ENCODE measurements around the gene DLX6. TPM values are rescaled to one million over a fixed set of nuclear protein-coding genes. Genes with fewer than 3 reads are reported as not detected.

Gene DLX6
- total and polyA plus RNA-seq, 2 of the 8 experiments (the other 6 are each of a cell fraction or from before 2014, with no cell fraction given), result not detected

DNA sequence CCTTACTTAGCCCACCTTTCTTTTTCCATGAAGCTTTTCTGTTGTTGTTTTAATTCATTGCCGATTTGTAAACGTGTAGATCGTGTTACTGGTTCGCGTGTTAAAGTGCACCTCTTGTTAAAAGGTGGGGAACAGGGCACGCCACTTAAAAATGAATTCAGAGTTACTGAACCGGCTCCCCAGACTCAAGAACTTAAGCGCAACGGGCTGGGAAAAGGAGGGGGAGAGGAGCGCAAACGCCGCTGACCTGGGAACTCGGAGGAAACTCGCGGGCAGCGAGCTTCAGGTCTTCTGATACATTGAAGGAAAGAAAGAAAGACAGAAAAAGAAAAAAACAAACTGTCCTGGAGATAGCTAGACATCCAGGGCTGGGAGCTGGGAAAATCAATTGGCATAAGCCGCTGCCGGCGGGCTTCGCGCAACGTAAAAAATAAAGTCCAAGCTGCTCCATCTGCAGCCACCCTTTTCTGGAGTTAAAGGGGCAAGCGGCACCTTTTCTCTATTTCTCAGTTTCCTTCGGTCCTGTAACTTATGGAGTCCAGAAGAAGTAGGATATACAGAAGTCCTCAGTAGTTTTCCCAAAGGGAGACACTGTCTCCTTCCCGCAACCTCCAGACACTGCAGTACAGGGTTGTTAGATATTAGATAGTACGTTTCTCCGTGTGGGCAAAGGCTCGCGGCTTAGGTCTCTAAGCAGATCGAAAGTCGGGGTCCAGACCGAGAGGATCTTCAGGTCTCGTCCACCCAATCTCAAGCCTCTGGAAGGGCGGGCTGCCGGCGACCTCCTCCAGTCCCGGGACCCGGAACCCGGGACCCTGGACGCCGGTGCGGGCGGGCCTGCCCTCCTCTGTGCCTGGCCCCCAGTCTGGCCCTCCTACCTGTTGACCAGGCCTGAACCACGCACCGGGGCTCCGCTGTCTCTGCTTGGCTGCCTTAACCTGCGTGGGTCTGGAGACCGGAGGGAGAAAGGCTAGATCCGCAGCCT, 1.8 kb upstream of the DLX6 start:
- Histone ChIP-seq H4K20me1 (replicated peaks in 1 of 2; ENCODE audit: control insufficient read depth in 1 of 2, insufficient read depth in 2 of 2, low read length in 2 of 2) (peaks cover 9 to 40% of the 10 kb centered on the region in 2 experiments), H3K56ac (replicated peaks; ENCODE audit: insufficient read length, low read depth, low read length) (no peak overlapping the region), H3K36me3 (ENCODE audit: control insufficient read depth in 2 of 4, insufficient read depth in 4 of 4, low read length in 3 of 4) (peaks cover 0 to 2% (median 0%) of the 10 kb centered on the region in 4 experiments; a peak in 1 of 8 replicates), H3K4me2 (ENCODE audit: insufficient read depth in 1 of 2, low read depth in 2 of 2, low read length in 2 of 2) (peak overlapping the region in 1 of 2 experiments; percentile 65; a peak in 1 of 4 replicates), H3K79me1 (ENCODE audit: low read depth, low read length) (no peaks in the 10 kb centered on the region; the same call in 1 of the 2 replicates), H3K23me2 (ENCODE audit: low read depth, low read length) (peaks cover 3% of the 10 kb centered on the region; the same call in 1 of the 2 replicates), H3K9ac (replicated peaks in 1 of 4; ENCODE audit: extremely low read depth in 1 of 4, low read depth in 3 of 4, low read length in 3 of 4) (no peak overlapping the region), H3K18ac (ENCODE audit: extremely low read depth, low read length) (no peak overlapping the region), H4K91ac (replicated peaks; ENCODE audit: insufficient read length, low read length) (no peak overlapping the region), H2AK5ac (ENCODE audit: low read depth, low read length) (no peak overlapping the region), H4K8ac (ENCODE audit: extremely low read depth, insufficient read depth, low read length) (no peak overlapping the region; the same call in 1 of the 2 replicates), H3K27ac (ENCODE audit: low read depth, low read length) (no peak overlapping the region), H2BK20ac (ENCODE audit: low read length) (no peak overlapping the region), H3K9me3 (ENCODE audit: insufficient read depth in 2 of 2, low read depth in 1 of 2, low read length in 1 of 2) (no peaks in the 10 kb centered on the region), H3K4me3 (ENCODE audit: extremely low read depth in 1 of 4, insufficient read depth in 2 of 4, low read depth in 3 of 4, low read length in 4 of 4) (no peak overlapping the region), H3K14ac (ENCODE audit: insufficient read length) (no peak overlapping the region), H3K27me3 (replicated peaks in 1 of 4; ENCODE audit: control insufficient read depth in 3 of 4, extremely low read depth in 1 of 4, insufficient read depth in 3 of 4, low read length in 3 of 4) (peaks cover 72 to 95% (median 88%) of the 10 kb centered on the region in 4 experiments), H2BK5ac (ENCODE audit: low read depth, low read length) (no peak overlapping the region), H2BK15ac (ENCODE audit: low read length) (no peak overlapping the region), H3K79me2 (ENCODE audit: control insufficient read depth in 1 of 2, insufficient read depth in 2 of 2, low read length in 2 of 2) (no peaks in the 10 kb centered on the region), H2AFZ (ENCODE audit: low read length) (no peak overlapping the region), H3K23ac (ENCODE audit: insufficient read length) (no peak overlapping the region), H2BK120ac (replicated peaks; ENCODE audit: low read depth, low read length) (no peak overlapping the region), H4K5ac (ENCODE audit: insufficient read length, low read depth, low read length) (no peak overlapping the region), H3K4me1 (replicated peaks in 1 of 4; ENCODE audit: control insufficient read depth in 3 of 4, insufficient read depth in 4 of 4, low read length in 3 of 4) (peaks cover 14 to 36% (median 23%) of the 10 kb centered on the region in 4 experiments), H2BK12ac (ENCODE audit: low read depth, low read length) (no peak overlapping the region), H3K4ac (replicated peaks; ENCODE audit: insufficient read length, low read depth, low read length) (no peak overlapping the region)
- ChIA-PET POLR2A (ENCODE audit: partially characterized antibody) (interaction anchor here (1.0 to 1.4 kb wide), 6 partner anchors 10 to 17 kb away, joined by 3 to 5 read pairs (median 4); no protein-coding TSS in a partner anchor), CTCF (ENCODE audit: partially characterized antibody) (interaction anchor here (0.9 to 12.6 kb wide), 4 partner anchors 11 to 24 kb away, joined by 3 to 150 read pairs (median 6); partner anchors contain the start of gene DLX5)
- FAIRE-seq (no peak), DNase-seq (ENCODE audit: low read depth in 1 of 2, low spot score in 2 of 2) (peak in 1 of 2 experiments; percentile 61)
- WGBS, 2 experiments (ENCODE audit: extremely low coverage in 1 of 2, insufficient coverage in 1 of 2, insufficient read length in 1 of 2, insufficient replicate concordance in 2 of 2, low coverage in 1 of 2, low lambda C conversion rate in 2 of 2, missing lambda C conversion rate in 1 of 2), result 6% methylated on average over 48 of the region's 49 CpGs; no CpG with 5 or more reads in 1 of the 2 experiments
- TF ChIP-seq ASH2L (IDR thresholded peaks at IDR 0.05; ENCODE audit: low read length), result no peak
- TF ChIP-seq, protein P1, sequence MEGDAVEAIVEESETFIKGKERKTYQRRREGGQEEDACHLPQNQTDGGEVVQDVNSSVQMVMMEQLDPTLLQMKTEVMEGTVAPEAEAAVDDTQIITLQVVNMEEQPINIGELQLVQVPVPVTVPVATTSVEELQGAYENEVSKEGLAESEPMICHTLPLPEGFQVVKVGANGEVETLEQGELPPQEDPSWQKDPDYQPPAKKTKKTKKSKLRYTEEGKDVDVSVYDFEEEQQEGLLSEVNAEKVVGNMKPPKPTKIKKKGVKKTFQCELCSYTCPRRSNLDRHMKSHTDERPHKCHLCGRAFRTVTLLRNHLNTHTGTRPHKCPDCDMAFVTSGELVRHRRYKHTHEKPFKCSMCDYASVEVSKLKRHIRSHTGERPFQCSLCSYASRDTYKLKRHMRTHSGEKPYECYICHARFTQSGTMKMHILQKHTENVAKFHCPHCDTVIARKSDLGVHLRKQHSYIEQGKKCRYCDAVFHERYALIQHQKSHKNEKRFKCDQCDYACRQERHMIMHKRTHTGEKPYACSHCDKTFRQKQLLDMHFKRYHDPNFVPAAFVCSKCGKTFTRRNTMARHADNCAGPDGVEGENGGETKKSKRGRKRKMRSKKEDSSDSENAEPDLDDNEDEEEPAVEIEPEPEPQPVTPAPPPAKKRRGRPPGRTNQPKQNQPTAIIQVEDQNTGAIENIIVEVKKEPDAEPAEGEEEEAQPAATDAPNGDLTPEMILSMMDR (IDR thresholded peaks at IDR 0.05; ENCODE audit: control extremely low read depth in 1 of 3, insufficient read depth in 1 of 3, low read depth in 1 of 3, low read length in 3 of 3), result no peak
- peak; percentile 75; the same call in 1 of the 2 replicates for TF ChIP-seq CBX8 (IDR thresholded peaks at IDR 0.05; ENCODE audit: borderline replicate concordance, low read depth, low read length)
- peak; percentile 73 for TF ChIP-seq RNF2 (IDR thresholded peaks at IDR 0.05; ENCODE audit: borderline replicate concordance, low read depth, low read length, missing control alignments, poor library complexity, severe bottlenecking)
- TF ChIP-seq SUZ12 (IDR thresholded peaks at IDR 0.05; ENCODE audit: low read length), result peak; percentile 79
- peak; percentile 85 for TF ChIP-seq EZH2 (IDR thresholded peaks at IDR 0.05; ENCODE audit: low read depth, low read length, severe bottlenecking)
